RPMI8226 (cell line): ENCODE results near the gene DNAJB11.

Experiments used
- DNase-seq: peaks from one replicate; pipeline ENCODE4 v3.0.0-alpha.2; 2015

DNAJB11 gene

DNA sequence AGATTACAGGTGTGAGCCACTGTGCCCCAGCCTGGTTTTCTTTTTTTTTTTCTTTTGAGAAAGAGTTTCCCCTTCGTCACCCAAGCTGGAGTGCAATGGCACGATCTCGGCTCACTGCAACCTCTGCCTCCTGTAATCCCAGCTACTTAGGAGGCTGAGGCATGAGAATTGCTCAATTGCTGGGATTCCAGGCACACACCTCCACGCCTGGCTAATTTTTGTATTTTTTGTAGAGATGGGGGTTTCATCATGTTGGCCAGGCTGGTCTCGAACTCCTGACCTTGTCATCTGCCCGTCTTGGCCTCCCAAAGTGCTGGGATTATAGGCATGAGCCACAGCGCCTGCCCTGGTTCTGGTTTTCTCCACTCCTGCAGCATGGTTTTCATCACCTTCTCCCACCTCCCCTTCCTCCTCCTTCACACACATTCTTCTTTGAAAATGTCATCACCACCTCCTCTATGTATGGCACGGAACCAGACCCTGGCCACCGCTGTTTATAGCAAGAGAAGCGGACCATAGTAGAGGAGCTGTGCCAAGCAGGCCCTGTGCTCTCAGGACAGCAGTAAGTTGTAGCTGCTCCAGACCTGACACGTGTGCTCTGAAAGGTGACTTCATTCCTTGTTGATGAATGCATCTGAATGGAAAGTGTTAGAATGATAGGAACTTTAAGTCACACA is 27.7 kb downstream of the DNAJB11 start:
- no peak for DNase-seq

DNA sequence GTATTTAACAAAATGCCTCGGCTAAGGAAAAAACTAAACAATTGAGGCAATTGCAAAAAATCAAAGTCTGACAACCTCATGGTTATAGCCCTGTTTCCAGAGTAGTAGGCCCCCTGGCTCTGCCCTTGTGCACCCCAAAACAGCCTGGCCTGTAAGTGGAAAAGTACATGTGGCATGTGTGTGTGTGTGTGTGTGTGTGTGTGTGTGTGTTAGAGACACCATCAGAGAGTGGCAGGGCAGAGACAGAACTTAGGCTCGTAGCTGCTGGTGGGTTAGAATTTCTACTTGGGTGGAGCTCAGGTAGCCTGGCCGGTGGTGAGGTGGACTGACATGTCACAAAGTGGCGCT is 28.2 kb downstream of the DNAJB11 start:
- no peak for DNase-seq

DNA sequence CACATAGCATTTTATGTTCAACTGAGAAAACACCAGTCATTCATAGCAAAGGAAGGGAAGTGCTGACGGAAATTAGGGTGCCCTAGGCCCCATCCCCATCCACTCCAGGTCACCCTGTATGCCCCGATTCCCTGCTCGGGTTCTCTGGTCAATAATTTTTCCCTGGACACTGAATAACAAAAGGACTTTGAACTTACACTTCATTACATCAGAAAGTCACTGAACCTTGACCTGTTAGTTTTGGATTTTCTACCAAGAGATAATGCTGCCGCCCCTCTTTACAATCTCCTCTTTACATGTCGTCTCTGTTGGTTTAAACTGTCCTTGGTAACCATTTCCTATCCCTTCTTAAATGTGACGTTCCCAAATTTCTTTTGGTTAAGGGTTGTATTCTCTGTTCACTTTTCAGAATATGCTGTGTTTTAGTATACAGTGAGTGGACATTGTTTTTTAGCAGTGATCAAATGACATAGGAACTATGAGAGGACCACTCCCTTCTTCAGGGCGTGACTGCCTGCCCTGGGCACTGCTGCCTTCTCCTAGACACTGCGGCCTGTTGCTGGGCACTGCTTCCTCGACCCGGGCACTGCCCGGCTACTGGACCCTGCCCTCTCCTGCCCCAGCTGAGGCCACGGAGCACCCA is 28.7 kb downstream of the DNAJB11 start:
- no peak for DNase-seq

DNA sequence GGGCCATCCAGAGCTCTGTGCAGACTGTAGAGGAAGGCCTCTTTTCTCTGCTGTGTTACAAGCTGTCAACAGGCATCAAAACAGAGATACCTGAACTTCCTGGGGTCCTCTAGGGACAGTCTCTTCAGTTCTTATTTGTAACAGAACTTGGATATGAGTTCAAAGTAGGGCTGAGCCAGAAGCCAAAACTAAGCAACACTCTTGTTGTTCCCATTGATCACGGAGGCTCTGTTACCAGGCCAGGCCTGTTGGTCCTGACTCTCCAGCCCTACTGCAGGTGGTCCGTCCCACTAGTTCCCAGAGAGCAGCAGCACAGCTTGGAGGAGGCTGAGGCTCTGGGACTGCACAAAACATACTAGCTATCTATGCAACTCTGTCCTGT is 29.3 kb downstream of the DNAJB11 start:
- DNase-seq, result no peak

DNA sequence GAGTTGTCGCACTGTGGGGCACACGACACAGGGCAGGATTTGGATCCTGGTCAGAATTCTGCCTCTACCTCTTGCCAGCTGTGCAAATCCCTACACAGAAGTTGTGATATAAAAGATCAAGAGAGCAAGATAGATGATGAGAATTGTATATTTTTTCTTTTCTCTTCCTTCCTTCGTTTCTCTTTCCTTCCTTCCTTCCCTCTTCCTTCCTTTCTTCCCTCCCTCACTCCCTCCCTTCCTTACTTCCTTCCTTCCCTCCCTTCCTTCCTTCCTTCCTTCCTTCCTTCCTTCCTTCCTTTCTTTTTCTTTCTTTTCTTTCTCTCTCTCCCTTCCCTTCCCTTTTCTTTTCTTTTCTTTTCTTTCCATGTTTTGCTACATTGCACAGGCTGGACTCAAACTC is 30.4 kb downstream of the DNAJB11 start:
- DNase-seq, result no peak

DNA sequence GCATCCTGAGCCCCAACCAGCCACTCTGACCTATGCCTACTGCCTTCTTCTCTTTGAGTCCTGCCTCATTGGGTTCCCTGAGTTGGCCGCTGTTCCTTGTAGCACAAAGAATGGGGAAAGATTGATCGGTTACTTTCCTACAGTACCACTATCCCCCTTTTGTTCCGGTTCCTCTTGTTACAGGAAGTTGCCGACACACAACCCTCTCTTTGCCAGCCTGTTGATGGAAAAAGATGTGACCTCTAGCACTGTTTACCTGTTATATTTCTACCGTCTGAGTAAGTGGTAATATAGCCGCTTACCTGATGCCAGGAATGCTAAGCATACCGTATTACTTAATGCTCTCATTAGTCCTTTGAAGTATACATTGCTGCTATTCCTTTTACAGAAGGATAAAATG is 32.6 kb downstream of the DNAJB11 start:
- DNase-seq, result no peak

DNA sequence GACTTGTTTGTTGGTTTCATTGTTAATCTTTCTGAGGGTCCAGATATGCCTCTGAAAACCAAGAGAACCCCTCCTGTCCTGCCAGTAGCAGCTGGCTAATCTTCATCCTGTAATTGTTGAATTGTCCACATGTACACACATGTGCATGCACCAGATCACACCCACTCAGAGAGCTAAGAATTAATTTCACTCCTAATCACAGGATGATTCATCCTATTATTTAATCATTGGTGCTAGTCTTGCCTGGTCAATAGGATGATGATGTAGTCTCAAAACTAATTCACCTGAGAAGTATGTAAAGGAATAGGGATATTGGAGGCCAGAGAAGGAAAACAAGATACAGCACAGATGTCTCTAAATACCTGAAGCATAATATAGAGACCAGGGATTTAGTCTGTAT is 34.6 kb downstream of the DNAJB11 start:
- DNase-seq, result no peak

DNA sequence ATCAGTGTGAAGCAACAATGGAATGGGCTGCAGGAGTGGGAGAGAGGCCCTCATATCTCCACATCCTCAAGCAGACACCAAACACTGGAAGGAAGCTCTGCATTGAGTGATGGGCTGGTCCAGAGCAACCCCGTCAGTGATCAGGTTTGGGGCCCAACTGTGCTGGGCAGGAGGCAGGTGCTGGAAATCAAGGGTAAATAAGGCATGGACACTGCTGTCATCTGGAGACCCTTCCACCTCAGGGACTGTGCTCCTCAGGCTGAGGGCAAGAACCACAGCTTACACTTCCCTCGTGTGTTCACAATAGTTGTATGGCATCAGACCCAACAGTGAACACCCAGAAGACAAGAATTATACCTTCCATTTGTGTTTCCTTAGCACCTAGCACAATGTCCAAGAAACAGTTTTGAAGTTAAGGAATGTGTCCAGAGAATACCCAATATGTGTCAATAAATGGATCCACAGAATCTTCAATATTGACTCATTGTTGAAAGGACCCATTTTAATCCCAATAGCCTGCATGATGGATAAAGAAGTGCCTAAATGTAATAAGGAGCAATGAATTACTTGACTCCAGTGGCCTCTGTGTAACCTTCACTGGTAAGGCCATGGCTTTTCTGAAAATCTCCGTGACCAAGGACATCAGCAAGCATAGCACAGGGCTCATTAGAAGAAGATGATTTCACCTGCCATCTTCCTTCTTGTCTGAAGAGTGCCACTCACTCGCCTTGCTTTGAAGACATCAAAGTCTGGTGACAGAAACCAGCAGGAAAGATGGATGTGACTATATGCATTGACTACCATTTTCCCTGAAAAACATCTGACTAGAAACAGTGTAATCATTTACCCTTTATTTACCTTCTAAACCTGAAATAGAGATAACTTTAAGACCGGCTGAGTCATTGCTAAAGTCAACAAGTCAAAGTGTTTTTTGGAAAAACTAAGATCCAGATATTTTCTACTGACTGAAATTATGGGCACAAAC is 35.3 kb downstream of the DNAJB11 start:
- no peak for DNase-seq

DNA sequence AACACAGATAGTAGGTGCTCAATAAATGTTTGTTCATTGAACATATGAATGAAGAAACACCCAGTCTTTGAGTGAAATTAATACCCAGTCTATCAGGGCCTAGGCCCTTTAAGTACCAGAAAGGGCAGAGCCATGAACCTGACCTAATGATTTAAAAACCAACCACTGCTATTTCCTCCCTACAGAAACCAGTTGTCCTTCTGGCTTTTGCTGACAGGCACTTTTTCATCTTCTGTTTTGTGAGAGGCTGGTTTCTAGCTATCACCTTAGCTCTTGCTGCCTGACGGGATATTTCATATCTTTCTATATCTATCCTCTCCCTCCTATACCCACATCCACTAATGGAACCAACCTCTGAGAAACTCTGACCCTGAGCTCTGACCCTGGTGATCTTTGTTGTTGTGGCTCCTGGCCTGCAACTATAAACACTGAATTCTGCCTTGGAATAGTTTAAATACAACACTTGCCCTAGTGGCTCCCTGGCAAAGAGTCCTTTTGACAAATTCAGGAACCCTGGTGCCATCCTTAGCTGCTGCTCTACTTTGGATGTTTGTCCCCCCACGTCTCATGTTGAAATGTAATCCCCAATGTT is 38.2 kb downstream of the DNAJB11 start:
- DNase-seq, result peak; percentile 34

DNA sequence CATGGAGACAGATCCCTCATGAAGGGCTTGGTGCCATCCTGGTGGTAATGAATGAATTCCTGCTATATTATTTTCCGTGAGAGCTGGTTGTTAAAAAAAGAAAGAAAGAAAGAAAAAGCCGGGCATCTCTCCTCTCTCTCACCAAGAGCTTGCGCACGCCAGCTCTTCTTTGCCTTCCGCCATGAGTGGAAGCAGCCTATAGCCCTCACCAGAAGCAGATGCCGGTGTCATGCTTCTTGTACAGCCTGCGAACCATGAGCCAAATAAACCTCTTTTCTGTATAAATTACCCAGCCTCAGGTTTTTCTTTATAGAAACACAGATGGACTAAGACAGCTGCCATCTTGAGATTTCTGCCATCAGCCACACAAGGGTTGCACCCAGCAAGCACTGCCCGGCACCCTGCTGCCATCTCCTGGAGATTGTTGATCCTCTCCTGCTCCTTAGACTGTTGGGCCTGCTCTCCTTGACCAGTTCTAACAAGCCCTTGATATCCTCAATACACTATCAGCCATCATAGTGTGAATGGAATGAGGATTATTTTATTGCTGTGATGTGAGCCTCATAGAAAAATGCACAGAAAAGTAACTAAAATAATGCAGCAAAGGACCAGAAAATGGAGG is 38.8 kb downstream of the DNAJB11 start:
- peak; percentile 29 for DNase-seq

DNA sequence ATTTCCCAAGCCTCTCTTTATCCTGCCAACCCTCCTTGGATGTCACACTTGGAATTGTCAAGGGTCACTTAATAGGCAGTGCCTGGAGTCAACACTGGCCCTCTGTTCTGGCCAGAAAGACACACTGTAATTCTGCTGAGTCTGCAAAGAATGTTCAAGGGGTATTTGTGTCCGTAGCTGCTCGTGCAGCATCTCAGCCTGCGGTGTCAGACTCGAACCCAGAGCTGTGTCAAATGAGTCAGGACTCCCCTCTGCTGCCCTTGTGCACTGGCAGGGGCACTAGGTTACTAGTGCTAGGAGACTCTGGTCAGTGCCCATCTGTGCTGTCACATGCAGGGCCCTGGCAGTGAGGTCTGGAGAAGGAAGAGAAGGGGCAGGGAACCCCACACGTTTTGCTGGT is 41.5 kb downstream of the DNAJB11 start:
- no peak for DNase-seq

DNA sequence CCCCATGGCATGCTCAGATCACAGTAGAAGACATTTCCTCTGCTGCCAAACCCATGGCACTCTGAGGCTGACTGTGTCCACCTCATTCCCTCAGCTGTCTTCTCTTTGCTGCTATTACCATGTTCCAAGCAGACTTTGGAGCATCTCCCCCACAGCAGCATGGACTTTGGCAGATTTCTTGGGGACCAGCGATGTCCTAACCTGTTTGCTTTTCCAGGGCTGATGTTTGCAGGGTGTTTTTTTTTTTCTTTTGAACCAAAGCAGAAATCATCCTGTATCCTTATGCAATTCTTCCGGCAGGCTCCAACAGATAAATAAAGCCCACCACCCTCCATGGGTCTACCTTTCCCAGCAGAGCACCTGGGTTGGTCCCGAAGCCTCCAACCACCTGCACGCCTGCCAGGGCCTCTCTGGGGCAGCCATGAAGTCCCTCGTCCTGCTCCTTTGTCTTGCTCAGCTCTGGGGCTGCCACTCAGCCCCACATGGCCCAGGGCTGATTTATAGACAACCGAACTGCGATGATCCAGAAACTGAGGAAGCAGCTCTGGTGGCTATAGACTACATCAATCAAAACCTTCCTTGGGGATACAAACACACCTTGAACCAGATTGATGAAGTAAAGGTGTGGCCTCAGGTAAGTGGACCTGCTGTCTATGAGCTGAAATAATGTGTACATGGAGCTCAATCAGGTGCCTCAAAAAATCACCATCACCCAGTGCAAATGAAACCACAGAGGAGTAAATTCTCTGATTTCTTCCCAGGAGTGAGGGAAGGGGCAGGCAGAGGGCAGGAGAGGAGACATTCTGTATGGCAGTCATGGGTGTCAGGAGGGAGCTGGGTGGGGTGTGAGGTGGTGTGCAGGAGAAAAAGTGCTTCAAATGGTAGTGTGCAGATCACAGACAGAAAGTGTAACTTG is 42.5 kb downstream of the DNAJB11 start, which contains the start of gene AHSG:
TSS of gene AHSG (plus strand) at position 340 of the 916 bp plus-strand sequence. CDS start at position 422, 82 bp downstream.
- DNase-seq, result no peak

DNA sequence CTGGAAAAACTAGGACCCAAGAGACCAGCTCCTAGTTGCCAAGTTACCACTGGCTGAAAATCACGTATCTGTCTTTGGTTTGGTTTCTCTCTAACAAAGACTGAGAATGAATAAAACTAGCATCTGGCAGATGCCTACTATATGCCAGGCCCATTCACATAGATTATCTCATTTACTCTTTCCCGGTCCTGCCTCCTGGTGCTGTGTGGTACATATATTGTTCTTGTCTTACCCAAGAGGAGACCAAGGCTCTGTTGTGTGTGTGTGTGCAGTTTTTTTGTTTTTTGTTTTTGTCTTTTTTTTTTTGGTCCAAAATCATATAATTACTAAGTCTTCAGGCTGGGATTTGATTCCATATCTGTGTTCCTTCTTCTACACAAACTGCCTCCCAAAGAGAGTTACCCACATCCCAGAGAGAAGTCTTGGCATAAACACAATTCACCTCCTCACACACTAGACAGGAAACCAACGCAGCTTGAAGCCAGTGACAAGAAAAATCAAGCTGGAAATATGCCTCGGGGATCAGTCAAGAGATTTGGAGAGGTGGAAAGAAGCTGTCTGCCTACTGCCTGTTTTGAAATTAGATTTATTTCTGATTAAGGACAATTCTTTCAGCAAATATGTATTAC is 43.2 kb downstream of the DNAJB11 start:
- no peak for DNase-seq

DNA sequence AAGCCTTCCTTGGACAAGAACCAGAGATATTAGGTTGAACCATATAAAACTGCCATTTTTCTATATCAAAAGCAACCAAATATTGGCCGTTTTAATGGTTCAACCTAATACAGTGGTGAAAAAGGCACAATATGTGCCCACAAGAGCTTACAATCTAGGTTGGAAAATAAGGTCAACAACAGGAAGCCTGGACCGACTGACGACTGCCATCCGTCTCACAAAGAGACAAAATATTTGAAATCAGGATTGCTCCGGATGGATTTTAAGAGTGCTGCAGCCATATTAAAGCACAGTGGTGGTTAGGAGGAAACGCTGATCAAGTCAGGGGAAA is 43.7 kb downstream of the DNAJB11 start:
- no peak for DNase-seq

DNA sequence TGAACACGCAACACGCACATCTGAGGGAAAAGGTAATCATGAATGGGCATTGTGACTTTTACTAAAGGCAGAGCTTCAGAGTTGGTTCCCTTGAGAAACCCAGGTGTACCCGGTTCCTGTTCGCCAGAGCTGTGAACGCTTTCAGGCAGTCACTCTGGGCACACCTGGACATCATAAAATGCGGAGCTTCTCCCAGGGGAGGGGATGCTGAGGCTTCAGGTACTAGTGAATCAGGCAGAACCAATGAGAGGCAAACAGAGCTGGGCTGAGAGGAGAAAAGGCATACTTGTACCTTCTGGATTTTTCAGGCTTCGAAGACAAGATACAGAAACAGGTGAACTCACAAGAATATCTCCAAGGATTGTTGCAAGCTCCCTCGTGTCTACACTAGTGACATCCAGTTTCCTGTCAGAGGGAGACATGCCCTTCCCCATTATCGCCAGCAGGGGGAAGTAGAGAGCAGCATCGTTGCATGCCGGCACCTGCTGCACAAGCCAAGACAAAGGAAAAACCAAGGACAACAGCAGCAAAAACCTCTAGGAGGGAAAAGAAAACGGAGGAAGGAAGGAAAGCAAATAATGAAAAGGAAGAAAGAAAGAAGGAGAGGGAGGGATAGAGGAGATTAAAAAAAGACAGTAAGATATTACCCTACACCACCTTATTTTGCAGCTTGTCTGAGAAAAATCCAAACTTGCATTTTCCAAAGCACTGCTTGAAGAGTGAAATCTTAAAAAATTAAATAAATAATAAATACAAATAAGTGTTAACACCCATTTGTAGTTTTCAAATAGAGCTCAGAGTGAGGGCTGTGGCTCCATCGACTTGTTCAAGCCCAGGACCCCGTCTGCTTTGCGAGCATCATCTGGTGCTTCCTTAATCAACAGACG is 44.3 kb downstream of the DNAJB11 start:
- peak; percentile 79 for DNase-seq

DNA sequence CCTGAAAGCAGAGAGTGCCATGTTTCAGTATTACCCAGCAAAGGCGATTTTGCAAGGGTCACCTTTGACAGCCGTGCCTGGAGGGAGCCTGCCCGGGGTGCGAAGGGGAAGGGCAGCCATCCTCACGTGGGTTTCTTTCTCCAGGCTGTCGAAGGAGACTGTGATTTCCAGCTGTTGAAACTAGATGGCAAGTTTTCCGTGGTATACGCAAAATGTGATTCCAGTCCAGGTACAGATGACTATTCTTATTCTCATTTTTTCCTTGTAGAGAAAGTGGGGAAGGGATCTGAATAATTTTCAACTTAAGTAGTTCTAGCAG is 45.7 kb downstream of the DNAJB11 start:
- DNase-seq, result no peak

DNA sequence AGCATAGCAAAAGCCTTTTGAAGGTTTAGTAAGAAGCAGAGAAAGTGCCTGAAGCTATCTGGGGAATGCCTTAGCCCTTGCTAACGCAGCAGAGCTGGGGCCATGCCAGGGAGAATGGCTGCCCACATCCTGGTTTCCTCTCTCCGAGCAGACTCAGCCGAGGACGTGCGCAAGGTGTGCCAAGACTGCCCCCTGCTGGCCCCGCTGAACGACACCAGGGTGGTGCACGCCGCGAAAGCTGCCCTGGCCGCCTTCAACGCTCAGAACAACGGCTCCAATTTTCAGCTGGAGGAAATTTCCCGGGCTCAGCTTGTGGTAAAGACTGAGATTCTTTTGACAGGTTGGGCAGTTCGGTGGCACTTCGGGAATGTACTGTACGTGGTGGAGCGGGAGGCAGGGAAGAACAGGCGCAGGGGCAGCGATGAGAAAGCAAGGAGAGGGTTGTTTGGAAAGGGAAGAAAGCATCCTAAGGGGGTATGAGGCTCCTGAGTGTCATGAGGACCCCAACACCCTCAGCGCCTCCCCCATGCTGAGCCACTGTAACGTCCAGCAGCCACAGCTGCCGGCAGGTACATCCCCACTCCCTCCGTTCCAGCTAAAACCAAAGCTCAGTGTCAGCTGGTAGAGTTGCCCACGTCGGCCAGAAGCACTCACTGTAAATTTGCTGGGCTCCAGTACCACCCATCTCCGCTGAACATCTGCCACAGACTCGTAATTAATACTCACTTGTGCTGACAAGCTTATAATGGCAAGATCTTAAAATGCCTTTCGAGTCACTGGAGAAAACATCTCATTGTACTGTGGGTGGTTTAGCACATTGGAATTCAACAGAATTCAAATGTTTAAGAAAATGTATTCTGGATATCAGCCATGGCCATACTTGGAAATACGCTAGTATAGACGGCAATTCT is 46.8 kb downstream of the DNAJB11 start:
- DNase-seq, result peak; percentile 97

DNA sequence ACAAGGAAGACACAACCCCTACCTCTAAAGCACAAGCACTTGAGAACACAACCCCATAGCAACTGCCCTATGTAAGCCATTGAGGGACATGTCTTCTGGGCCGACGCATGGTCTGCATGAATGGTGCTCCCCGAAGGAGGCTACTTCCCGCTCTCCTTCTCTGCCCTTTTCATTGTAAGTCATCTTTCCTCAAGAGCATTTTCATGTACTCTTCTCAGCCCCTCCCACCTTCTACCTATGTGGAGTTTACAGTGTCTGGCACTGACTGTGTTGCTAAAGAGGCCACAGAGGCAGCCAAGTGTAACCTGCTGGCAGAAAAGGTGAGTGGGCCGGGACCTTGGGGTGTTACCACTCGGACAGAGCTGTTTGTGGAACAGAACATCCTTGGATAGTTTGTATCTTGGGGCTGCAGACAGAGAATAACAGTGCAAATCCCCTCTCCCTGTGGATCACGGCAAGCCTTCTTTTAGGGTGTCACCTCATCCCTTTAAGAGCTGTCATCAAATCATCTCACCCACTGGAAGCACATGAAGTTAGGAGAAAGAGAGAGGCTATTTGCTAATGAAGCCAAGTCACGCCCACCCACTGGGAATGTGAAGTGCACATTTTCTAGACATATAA is 47.9 kb downstream of the DNAJB11 start:
- DNase-seq, result no peak

DNA sequence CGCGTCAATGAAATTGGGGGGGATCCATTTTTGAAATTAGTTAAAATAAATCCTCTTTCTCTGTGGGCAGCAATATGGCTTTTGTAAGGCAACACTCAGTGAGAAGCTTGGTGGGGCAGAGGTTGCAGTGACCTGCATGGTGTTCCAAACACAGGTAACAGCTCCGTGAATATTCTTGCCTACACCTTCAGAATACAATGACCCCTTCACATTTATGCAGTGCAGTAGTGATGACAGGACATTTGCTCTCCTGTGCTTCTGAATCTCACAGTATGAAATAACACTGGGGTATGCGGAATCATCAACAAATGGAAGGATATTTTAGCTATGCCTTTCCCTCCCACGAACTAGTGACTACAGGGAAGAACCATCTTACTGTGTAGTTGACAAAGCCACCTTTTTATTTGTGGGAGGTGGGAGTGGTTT is 49.3 kb downstream of the DNAJB11 start:
- DNase-seq, result no peak
